Prostate gland (tissue), 2 donors: ENCODE data around the gene NSL1.

ENCODE experiments used
- CTCF ChIP-seq, 4 experiments: fragments of 200-600 bp in 2 of 4; fragments of 450-650 bp in 2 of 4; sonication (generic) in 2 of 4; IDR thresholded peaks; 1 replicate in 3 of 4; 2 replicates in 1 of 4; pipeline ENCODE4 v1.5.1; 2016 to 2019; ENCODE audit warnings: antibody characterized with exemption in 4 of 4, mild to moderate bottlenecking in 2 of 4, moderate library complexity in 2 of 4
- POLR2A ChIP-seq: fragments of 450-650 bp; IDR thresholded peaks from one replicate; pipeline ENCODE4 v1.6.1; 2016; ENCODE audit warnings: antibody characterized with exemption, mild to moderate bottlenecking
- POLR2AphosphoS5 ChIP-seq: sonication (generic); formaldehyde crosslinking; IDR thresholded peaks from one replicate; pipeline ENCODE4 v1.6.1; 2017; ENCODE audit warnings: antibody characterized with exemption

GRCh38 chr1:212733109-212733508 lies 58.5 kb downstream of the NSL1 start:
- TF ChIP-seq CTCF (IDR thresholded peaks at IDR 0.05) (no peak), POLR2A (no peak), POLR2AphosphoS5 (no peak)
